Measurements from ENCODE around the gene UFSP1.

UFSP1 gene

GRCh38 chr7:100882785-100883526, 6.6 kb downstream of the UFSP1 start:
- peaks cover 17% of the 10 kb centered on the region for H3F3A ChIP-seq (ENCODE audit: insufficient read depth)
- no peak overlapping the region for H3K27ac ChIP-seq (ENCODE audit: low read depth, low read length)
- TF ChIP-seq EZH2phosphoT487 (conservative IDR thresholded peaks at IDR 0.05; ENCODE audit: low read length): no peak
- TF ChIP-seq, protein P1, sequence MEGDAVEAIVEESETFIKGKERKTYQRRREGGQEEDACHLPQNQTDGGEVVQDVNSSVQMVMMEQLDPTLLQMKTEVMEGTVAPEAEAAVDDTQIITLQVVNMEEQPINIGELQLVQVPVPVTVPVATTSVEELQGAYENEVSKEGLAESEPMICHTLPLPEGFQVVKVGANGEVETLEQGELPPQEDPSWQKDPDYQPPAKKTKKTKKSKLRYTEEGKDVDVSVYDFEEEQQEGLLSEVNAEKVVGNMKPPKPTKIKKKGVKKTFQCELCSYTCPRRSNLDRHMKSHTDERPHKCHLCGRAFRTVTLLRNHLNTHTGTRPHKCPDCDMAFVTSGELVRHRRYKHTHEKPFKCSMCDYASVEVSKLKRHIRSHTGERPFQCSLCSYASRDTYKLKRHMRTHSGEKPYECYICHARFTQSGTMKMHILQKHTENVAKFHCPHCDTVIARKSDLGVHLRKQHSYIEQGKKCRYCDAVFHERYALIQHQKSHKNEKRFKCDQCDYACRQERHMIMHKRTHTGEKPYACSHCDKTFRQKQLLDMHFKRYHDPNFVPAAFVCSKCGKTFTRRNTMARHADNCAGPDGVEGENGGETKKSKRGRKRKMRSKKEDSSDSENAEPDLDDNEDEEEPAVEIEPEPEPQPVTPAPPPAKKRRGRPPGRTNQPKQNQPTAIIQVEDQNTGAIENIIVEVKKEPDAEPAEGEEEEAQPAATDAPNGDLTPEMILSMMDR (IDR thresholded peaks at IDR 0.05; ENCODE audit: insufficient read depth, low read length, poor library complexity, severe bottlenecking): no peak
- H3K4me2 ChIP-seq (ENCODE audit: low read depth, low read length, poor library complexity, severe bottlenecking): no peak overlapping the region
- H3K4me3 ChIP-seq (ENCODE audit: insufficient read depth, low read length, poor library complexity, severe bottlenecking): no peak overlapping the region
- no peaks in the 10 kb centered on the region for H3K9me3 ChIP-seq (ENCODE audit: insufficient read depth, low read length)
- peaks cover 11% of the 10 kb centered on the region; the same call in 1 of the 2 replicates for H4K20me1 ChIP-seq (ENCODE audit: low read depth, low read length)
- H3K27me3 ChIP-seq (ENCODE audit: low read length): no peaks in the 10 kb centered on the region
- no peak overlapping the region for H3K9ac ChIP-seq (ENCODE audit: low read length)
- H3K9me2 ChIP-seq (replicated peaks; ENCODE audit: insufficient read depth, low read length): no peaks in the 10 kb centered on the region
- no peak overlapping the region for H2AFZ ChIP-seq (ENCODE audit: low read depth, low read length, severe bottlenecking)
- peaks cover 21% of the 10 kb centered on the region for H3K36me3 ChIP-seq (ENCODE audit: low read length)
- H3K79me2 ChIP-seq (ENCODE audit: insufficient read depth, low read length): peaks cover 52% of the 10 kb centered on the region

- peaks cover 15% of the 10 kb centered on the region; the same call in 1 of the 2 replicates for H4K20me1 ChIP-seq (ENCODE audit: low read depth, low read length)
- peaks cover 24% of the 10 kb centered on the region for H3K36me3 ChIP-seq (ENCODE audit: low read length)
- no peak overlapping the region for H3K4me2 ChIP-seq (ENCODE audit: low read depth, low read length, poor library complexity, severe bottlenecking)
- H3K9me3 ChIP-seq (ENCODE audit: insufficient read depth, low read length): no peaks in the 10 kb centered on the region
- peaks cover 10% of the 10 kb centered on the region for H3F3A ChIP-seq (ENCODE audit: insufficient read depth)
- H2AFZ ChIP-seq (ENCODE audit: low read depth, low read length, severe bottlenecking): no peak overlapping the region
- no peaks in the 10 kb centered on the region for H3K27me3 ChIP-seq (ENCODE audit: low read length)
- no peaks in the 10 kb centered on the region for H3K9me2 ChIP-seq (replicated peaks; ENCODE audit: insufficient read depth, low read length)
- H3K79me2 ChIP-seq (ENCODE audit: insufficient read depth, low read length): peaks cover 58% of the 10 kb centered on the region
- no peak for TF ChIP-seq EZH2phosphoT487 (conservative IDR thresholded peaks at IDR 0.05; ENCODE audit: low read length)
- TF ChIP-seq, protein P1 (IDR thresholded peaks at IDR 0.05; ENCODE audit: insufficient read depth, low read length, poor library complexity, severe bottlenecking): no peak
- no peak overlapping the region for H3K9ac ChIP-seq (ENCODE audit: low read length)
- no peak overlapping the region for H3K4me3 ChIP-seq (ENCODE audit: insufficient read depth, low read length, poor library complexity, severe bottlenecking)
- H3K27ac ChIP-seq (ENCODE audit: low read depth, low read length): no peak overlapping the region
Measured at GRCh38 chr7:100882201-100882600, 7.3 kb downstream of the UFSP1 start.

DNA sequence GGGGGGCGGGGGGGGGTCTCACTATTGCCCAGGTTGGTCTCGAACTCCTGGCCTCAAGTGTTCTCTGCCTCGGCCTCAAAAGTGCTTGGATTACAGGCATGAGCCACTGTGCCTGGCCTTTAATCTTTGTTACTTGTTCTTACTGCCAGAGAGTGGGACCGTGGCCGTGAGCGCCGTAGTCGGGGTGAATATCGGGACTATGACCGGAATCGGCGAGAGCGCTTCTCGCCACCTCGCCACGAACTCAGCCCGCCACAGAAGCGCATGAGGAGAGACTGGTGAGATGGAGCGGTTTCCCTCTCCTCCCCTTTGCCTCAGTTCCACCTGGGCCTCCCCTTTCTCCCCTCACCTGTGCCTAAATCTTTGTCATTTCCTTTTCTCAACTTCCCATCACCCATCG, 8.4 kb downstream of the UFSP1 start:
- H3K4me2 ChIP-seq (ENCODE audit: low read depth, low read length, poor library complexity, severe bottlenecking): no peak overlapping the region
- no peaks in the 10 kb centered on the region for H3K9me2 ChIP-seq (replicated peaks; ENCODE audit: insufficient read depth, low read length)
- H3K9ac ChIP-seq (ENCODE audit: low read length): no peak overlapping the region
- H3K4me3 ChIP-seq (ENCODE audit: insufficient read depth, low read length, poor library complexity, severe bottlenecking): no peak overlapping the region
- TF ChIP-seq, protein P1 (IDR thresholded peaks at IDR 0.05; ENCODE audit: insufficient read depth, low read length, poor library complexity, severe bottlenecking): no peak
- no peak for TF ChIP-seq EZH2phosphoT487 (conservative IDR thresholded peaks at IDR 0.05; ENCODE audit: low read length)
- H3K36me3 ChIP-seq (ENCODE audit: low read length): peaks cover 30% of the 10 kb centered on the region
- no peaks in the 10 kb centered on the region for H3K9me3 ChIP-seq (ENCODE audit: insufficient read depth, low read length)
- no peaks in the 10 kb centered on the region; the same call in 1 of the 2 replicates for H3F3A ChIP-seq (ENCODE audit: insufficient read depth)
- H3K27ac ChIP-seq (ENCODE audit: low read depth, low read length): no peak overlapping the region
- peaks cover 69% of the 10 kb centered on the region for H3K79me2 ChIP-seq (ENCODE audit: insufficient read depth, low read length)
- no peaks in the 10 kb centered on the region for H3K27me3 ChIP-seq (ENCODE audit: low read length)
- H4K20me1 ChIP-seq (ENCODE audit: low read depth, low read length): peaks cover 21% of the 10 kb centered on the region; the same call in 1 of the 2 replicates
- H2AFZ ChIP-seq (ENCODE audit: low read depth, low read length, severe bottlenecking): no peak overlapping the region

Measured in SU-DHL-6 (cell line).